Sigmoid colon (tissue), 3 donors: Measurements from ENCODE around the gene COQ8A.

Experiments used
- POLR2A ChIP-seq, 2 donors: fragments of 450-650 bp; IDR thresholded peaks; one replicate each; pipeline ENCODE4 v1.6.1; 2016; ENCODE audit warnings: antibody characterized with exemption in 2 of 2, mild to moderate bottlenecking in 2 of 2, moderate library complexity in 2 of 2
- TF ChIP-seq, protein P1 (sequence below), 4 experiments: fragments of 450-650 bp in 3 of 4; fragments of 200-600 bp in 1 of 4; IDR thresholded peaks; one replicate each; pipeline ENCODE4 v1.5.1; 2016 to 2019; ENCODE audit warnings: antibody characterized with exemption in 4 of 4, mild to moderate bottlenecking in 3 of 4, moderate library complexity in 2 of 4

DNA sequence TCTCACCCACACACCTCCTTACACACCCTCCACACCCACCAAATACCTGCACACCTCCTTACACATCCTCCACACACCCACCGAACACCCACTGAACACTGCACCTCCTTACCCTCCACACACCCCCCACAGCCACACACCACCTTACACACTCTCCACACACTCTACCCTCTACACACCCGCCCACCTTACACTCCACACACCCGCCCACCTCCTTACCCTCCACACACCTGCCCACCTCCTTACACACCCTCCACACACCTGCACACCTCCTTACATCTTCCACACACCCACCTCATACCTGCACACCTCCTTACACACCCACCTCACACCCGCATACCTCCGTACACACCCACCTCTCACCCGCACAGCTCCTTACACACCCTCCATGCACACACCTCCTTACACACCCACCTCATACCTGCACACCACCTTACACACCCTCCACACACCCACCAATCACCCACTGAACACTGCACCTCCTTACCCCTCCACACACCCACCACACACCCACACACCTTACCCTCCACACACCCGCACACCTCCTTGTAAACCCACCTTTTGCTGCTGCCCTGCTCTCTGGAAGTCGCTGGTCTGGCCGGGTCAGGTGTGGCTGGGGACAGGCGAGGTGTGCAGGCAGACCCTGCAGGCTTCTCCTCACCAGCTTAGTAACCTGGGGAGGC lies 38.5 kb downstream of the COQ8A start:
- TF ChIP-seq, protein P1, sequence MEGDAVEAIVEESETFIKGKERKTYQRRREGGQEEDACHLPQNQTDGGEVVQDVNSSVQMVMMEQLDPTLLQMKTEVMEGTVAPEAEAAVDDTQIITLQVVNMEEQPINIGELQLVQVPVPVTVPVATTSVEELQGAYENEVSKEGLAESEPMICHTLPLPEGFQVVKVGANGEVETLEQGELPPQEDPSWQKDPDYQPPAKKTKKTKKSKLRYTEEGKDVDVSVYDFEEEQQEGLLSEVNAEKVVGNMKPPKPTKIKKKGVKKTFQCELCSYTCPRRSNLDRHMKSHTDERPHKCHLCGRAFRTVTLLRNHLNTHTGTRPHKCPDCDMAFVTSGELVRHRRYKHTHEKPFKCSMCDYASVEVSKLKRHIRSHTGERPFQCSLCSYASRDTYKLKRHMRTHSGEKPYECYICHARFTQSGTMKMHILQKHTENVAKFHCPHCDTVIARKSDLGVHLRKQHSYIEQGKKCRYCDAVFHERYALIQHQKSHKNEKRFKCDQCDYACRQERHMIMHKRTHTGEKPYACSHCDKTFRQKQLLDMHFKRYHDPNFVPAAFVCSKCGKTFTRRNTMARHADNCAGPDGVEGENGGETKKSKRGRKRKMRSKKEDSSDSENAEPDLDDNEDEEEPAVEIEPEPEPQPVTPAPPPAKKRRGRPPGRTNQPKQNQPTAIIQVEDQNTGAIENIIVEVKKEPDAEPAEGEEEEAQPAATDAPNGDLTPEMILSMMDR (IDR thresholded peaks at IDR 0.05) = no peak
- TF ChIP-seq POLR2A (IDR thresholded peaks at IDR 0.05) = no peak
